Activated T-cell treated with anti-CD3 and anti-CD28 coated beads, Interleukin-2, amount 50 U/mL, for 24 hours (primary cell): ENCODE measurements around the gene RSRC1.

Experiments used
- DNase-seq: peaks from one replicate; pipeline ENCODE4 v3.0.0-alpha.2; 2020
- H3K27ac Mint-ChIP-seq: 2 replicates; pipeline ENCODE4 v1.8.0; 2020; ENCODE audit warnings: mild to moderate bottlenecking, mixed read lengths
- H3K27me3 Mint-ChIP-seq: 2 replicates; pipeline ENCODE4 v1.8.0; 2020; ENCODE audit warnings: mixed read lengths
- H3K36me3 Mint-ChIP-seq: 2 replicates; pipeline ENCODE4 v1.8.0; 2020; ENCODE audit warnings: low read depth, mixed read lengths
- H3K4me1 Mint-ChIP-seq: 2 replicates; pipeline ENCODE4 v1.8.0; 2020; ENCODE audit warnings: low read depth, mixed read lengths
- H3K4me3 Mint-ChIP-seq: 2 replicates; pipeline ENCODE4 v1.8.0; 2020; ENCODE audit warnings: mild to moderate bottlenecking, moderate library complexity, mixed read lengths
- H3K9me3 Mint-ChIP-seq: 2 replicates; pipeline ENCODE4 v1.8.0; 2020; ENCODE audit warnings: mixed read lengths

RSRC1 gene

DNA sequence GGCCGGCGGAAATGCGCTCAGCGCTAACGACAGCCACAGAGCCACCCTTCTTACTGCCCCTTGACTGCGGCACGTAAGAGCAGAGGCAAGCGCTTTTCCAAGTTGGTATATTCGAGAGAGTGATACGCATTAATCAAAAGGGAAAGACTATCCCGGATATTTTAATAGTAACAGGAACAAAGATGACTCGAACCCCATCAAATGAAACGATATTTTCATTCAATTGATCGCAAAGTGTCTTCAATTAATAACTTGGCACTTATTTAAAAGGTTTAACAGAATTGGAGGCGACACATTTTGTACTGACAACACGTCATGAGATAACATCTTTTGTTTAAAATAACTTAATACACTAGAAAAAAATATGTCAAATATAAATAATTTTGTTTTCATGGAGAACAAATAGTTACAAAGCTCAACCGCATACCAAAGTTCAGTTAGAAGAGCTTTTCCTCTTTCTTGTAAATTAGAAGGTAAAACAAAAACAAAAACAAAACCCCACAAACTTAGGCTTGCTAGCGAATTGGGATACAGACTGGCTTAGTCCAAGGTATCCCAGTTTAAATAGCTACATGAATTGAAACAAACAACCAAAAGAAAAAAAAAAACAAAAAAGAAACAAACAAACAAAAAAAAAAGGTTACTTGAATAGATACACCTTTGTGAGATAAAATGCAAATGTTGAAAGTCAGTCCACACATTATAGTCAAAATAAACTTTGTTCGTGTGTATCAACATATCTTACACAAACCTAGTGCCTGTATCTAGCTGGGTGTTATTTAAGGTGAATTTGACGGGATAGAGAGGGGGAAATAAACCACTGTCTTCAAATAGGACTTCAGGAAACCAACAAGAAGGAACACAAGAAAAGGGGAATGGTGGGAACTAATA, 13.8 kb upstream of the RSRC1 start:
- DNase-seq = no peak
- H3K4me1 Mint-ChIP-seq = peaks cover 18% of the 10 kb centered on the region
- H3K4me3 Mint-ChIP-seq = no peak overlapping the region
- peaks cover 6% of the 10 kb centered on the region for H3K9me3 Mint-ChIP-seq
- peaks cover 4% of the 10 kb centered on the region for H3K36me3 Mint-ChIP-seq
- peaks cover 94% of the 10 kb centered on the region for H3K27me3 Mint-ChIP-seq
- no peak overlapping the region for H3K27ac Mint-ChIP-seq

- peaks cover 98% of the 10 kb centered on the region for H3K27me3 Mint-ChIP-seq
- H3K36me3 Mint-ChIP-seq = peaks cover 4% of the 10 kb centered on the region
- peaks cover 18% of the 10 kb centered on the region for H3K4me1 Mint-ChIP-seq
- peaks cover 6% of the 10 kb centered on the region for H3K9me3 Mint-ChIP-seq
- H3K4me3 Mint-ChIP-seq = peak overlapping the region; percentile 89
- no peak overlapping the region for H3K27ac Mint-ChIP-seq
- no peak for DNase-seq
These were observed 12.8 kb upstream of the RSRC1 start for GRCh38 chr3:158097081-158097592.

DNA sequence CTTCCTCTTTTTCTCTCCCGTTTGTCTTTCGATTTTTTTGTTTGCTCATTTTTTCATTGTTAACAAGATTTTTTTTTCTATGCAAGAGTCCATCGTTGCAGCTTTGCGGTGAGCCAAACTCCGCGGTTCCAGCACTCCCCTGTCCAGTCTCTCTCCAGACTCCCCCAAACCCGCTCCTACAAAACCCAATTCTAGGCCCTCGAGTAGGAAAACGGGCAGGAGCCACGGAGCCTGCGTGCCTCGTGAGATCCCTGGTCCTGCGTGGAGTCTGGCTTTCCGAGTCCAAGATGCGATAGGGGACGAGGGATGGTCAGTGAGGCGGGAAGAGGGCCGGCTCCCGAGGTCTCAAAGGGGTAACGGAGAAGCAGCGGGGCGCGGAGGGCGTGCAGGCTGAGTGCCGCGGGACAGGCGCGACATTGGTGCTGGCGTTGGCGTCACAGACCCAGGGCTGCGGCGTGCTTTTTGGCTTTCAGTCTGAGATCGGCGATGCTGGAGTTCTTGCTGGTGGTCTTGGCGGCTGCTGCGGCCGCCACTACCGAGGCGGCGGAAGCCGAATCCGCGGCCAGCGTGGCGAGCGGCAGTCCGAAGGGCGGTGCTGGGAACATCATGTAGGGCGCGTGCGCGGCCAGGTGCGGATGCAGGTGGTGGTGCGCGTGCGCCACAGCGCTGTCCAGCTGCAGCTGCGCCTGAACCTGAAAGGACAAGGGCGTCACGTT, 12.1 kb upstream of the RSRC1 start:
- Mint-ChIP-seq H3K4me1 (peaks cover 21% of the 10 kb centered on the region), H3K36me3 (peaks cover 4% of the 10 kb centered on the region), H3K9me3 (peaks cover 6% of the 10 kb centered on the region), H3K27ac (peak overlapping the region; percentile 89), H3K4me3 (peak overlapping the region; percentile 89), H3K27me3 (peaks cover 99% of the 10 kb centered on the region)
- DNase-seq = peak; percentile 85

DNA sequence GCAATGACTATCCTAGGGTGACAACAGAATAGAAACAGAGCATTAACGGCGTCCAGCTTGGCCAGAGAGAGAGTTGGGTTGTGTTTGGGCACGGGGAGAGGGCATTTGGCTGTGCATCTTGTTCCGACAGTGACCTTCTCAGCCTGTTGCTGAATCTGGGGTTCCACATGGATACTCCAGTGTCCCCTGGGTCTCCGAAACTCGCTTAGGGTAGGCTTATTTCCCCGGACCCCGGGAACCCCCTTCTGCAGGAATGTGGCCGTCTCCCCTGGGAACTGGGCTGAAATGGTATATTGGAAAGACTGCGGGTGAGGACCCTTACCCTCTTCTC, 11.6 kb upstream of the RSRC1 start:
- Mint-ChIP-seq H3K36me3 (peaks cover 4% of the 10 kb centered on the region), H3K27ac (peak overlapping the region; percentile 89), H3K4me3 (peak overlapping the region; percentile 89), H3K4me1 (peaks cover 27% of the 10 kb centered on the region), H3K9me3 (peaks cover 6% of the 10 kb centered on the region), H3K27me3 (peaks cover 100% of the 10 kb centered on the region)
- DNase-seq = no peak

DNA sequence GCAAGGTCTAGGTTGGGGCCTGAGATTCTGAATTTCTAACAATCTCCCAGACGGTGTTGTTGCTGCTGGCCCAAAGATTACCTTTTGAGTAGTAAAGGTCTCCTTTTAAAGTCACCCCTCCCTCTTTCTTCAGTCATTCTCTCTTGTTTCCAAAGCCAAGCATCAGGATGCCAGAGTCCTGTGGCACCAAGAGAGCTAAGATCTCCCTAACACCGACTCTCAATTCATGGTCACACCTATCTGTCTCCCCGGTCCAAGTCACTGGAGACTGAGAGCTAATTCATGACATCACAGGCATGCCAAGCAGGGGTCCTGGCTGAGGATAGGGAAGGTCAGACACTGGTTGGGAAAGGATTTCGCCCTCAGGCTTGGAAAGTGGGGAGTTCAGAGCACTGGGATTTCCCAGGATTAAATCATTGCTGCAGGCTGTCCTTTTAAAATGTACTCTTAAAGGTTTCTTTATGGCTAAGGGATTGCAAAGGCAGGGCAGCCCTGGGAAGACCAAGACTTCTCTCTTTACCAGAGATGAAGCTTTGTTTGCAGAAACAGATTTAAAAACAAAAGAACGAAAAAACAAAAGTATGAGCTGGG, 11.0 kb upstream of the RSRC1 start:
- no peak for DNase-seq
- peaks cover 33% of the 10 kb centered on the region for H3K4me1 Mint-ChIP-seq
- H3K27me3 Mint-ChIP-seq = peaks cover 100% of the 10 kb centered on the region
- H3K27ac Mint-ChIP-seq = no peak overlapping the region
- peaks cover 6% of the 10 kb centered on the region for H3K9me3 Mint-ChIP-seq
- no peak overlapping the region for H3K4me3 Mint-ChIP-seq
- peaks cover 4% of the 10 kb centered on the region for H3K36me3 Mint-ChIP-seq

DNA sequence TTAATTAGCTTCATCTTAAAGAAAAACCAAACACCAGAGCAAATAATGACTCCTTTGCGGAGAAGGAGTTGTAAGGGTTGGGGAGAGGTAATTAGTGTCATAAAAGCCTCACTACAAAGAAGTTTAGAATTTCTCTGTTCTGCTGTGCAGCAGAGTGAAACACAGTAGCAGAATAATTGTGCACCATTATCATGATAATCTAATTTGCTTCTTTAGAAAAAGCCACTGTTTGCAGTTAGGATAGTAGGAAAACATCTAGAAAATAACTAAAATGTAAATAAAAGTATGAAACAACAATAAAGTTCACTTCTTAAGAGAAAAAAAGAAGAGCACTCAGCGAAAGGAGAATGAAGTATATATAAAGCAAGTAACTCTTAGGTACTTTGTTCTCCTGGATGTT, 9.2 kb upstream of the RSRC1 start:
- DNase-seq = no peak
- Mint-ChIP-seq H3K4me1 (peaks cover 41% of the 10 kb centered on the region), H3K27me3 (peaks cover 97% of the 10 kb centered on the region), H3K27ac (no peak overlapping the region), H3K9me3 (peaks cover 2% of the 10 kb centered on the region), H3K36me3 (peaks cover 4% of the 10 kb centered on the region), H3K4me3 (no peak overlapping the region)

GRCh38 chr3:158101335-158102241, 8.3 kb upstream of the RSRC1 start:
- H3K36me3 Mint-ChIP-seq = peaks cover 4% of the 10 kb centered on the region
- H3K4me1 Mint-ChIP-seq = peaks cover 46% of the 10 kb centered on the region
- peaks cover 95% of the 10 kb centered on the region for H3K27me3 Mint-ChIP-seq
- H3K9me3 Mint-ChIP-seq = no peaks in the 10 kb centered on the region
- DNase-seq = no peak
- no peak overlapping the region for H3K27ac Mint-ChIP-seq
- no peak overlapping the region for H3K4me3 Mint-ChIP-seq

- H3K27me3 Mint-ChIP-seq = peaks cover 95% of the 10 kb centered on the region
- H3K27ac Mint-ChIP-seq = peak overlapping the region; percentile 50
- H3K36me3 Mint-ChIP-seq = peaks cover 4% of the 10 kb centered on the region
- DNase-seq = no peak
- H3K4me3 Mint-ChIP-seq = peak overlapping the region; percentile 57
- H3K9me3 Mint-ChIP-seq = no peaks in the 10 kb centered on the region
- H3K4me1 Mint-ChIP-seq = peaks cover 53% of the 10 kb centered on the region
These were observed 7.4 kb upstream of the RSRC1 start for GRCh38 chr3:158102242-158103080.

- Mint-ChIP-seq H3K9me3 (no peaks in the 10 kb centered on the region), H3K36me3 (no peaks in the 10 kb centered on the region), H3K27me3 (peaks cover 95% of the 10 kb centered on the region), H3K4me3 (peak overlapping the region; percentile 57), H3K4me1 (peaks cover 46% of the 10 kb centered on the region), H3K27ac (peak overlapping the region; percentile 50)
- peak; percentile 47 for DNase-seq
These were observed 6.6 kb upstream of the RSRC1 start for GRCh38 chr3:158103081-158103886.

GRCh38 chr3:158103887-158104327, 6.0 kb upstream of the RSRC1 start:
- H3K27me3 Mint-ChIP-seq = peaks cover 95% of the 10 kb centered on the region
- peaks cover 47% of the 10 kb centered on the region for H3K4me1 Mint-ChIP-seq
- H3K27ac Mint-ChIP-seq = no peak overlapping the region
- no peaks in the 10 kb centered on the region for H3K9me3 Mint-ChIP-seq
- H3K36me3 Mint-ChIP-seq = no peaks in the 10 kb centered on the region
- H3K4me3 Mint-ChIP-seq = peak overlapping the region; percentile 57
- no peak for DNase-seq

GRCh38 chr3:158104431-158104921, 5.4 kb upstream of the RSRC1 start:
- Mint-ChIP-seq H3K4me3 (peak overlapping the region; percentile 57), H3K27ac (no peak overlapping the region), H3K36me3 (peaks cover 1% of the 10 kb centered on the region), H3K9me3 (no peaks in the 10 kb centered on the region), H3K4me1 (peaks cover 50% of the 10 kb centered on the region), H3K27me3 (peaks cover 94% of the 10 kb centered on the region)
- DNase-seq = no peak

- peaks cover 8% of the 10 kb centered on the region for H3K36me3 Mint-ChIP-seq
- DNase-seq = no peak
- H3K4me1 Mint-ChIP-seq = peaks cover 54% of the 10 kb centered on the region
- no peaks in the 10 kb centered on the region for H3K9me3 Mint-ChIP-seq
- peaks cover 91% of the 10 kb centered on the region for H3K27me3 Mint-ChIP-seq
- H3K4me3 Mint-ChIP-seq = peak overlapping the region; percentile 78
- no peak overlapping the region for H3K27ac Mint-ChIP-seq
These were observed 4.7 kb upstream of the RSRC1 start for GRCh38 chr3:158105119-158105709.
